A549 (cell line): ENCODE results near the gene C1QTNF1. TPM values are rescaled to one million over a fixed set of nuclear protein-coding genes. Genes with fewer than 3 reads are reported as not detected.

Experiments
- ATAC-seq, 2 experiments: fragments of 200-7000 bp in 1 of 2; fragments of >200 bp in 1 of 2; cut with Nextera tagmentation in 1 of 2; cut with Tn5 transposase in 1 of 2; 3 replicates each; pipeline versions ENCODE4 v1.8.0 to v1.9.1; 2018 to 2020; ENCODE audit warnings: mild to moderate bottlenecking in 1 of 2, moderate library complexity in 1 of 2
- CTCF ChIA-PET: fragments of 300-600 bp; sonication (Branson Sonifier 250); formaldehyde crosslinking; extraction: SDS; loops from one replicate; lab custom pipeline; 2021; ENCODE audit warnings: antibody characterized with exemption, inconsistent platforms; lab: Yijun Ruan, JAX
- POLR2A ChIA-PET: fragments of 350-600 bp; formaldehyde crosslinking; extraction: SDS; loops from one replicate; lab custom pipeline; 2021; ENCODE audit warnings: antibody characterized with exemption, inconsistent platforms; lab: Yijun Ruan, JAX
- DNase-seq, 2 experiments: peaks; one replicate each; pipeline versions ENCODE4 v3.0.0 to v3.0.0-alpha.2; 2011 to 2016; ENCODE audit warnings: low read depth in 1 of 2, low spot score in 1 of 2
- FAIRE-seq: peaks from 2 replicates; lab custom pipeline; 2011; peaks lifted over from hg19 to GRCh38; lab: Jason Lieb, UNC
- H3K27ac ChIP-seq, 2 experiments: fragments of >200 bp; sonication (Bioruptor Twin); formaldehyde crosslinking; 3 replicates each; pipeline ENCODE4 v1.5.1; 2016 to 2017
- H3K4me1 ChIP-seq: fragments of >200 bp; sonication (Bioruptor Twin); formaldehyde crosslinking; 3 replicates; pipeline ENCODE4 v1.6.1; 2016
- H3K4me2 ChIP-seq: fragments of >200 bp; sonication (Bioruptor Twin); formaldehyde crosslinking; 3 replicates; pipeline ENCODE4 v1.6.1; 2016
- H3K4me3 ChIP-seq: fragments of >200 bp; sonication (Bioruptor Twin); formaldehyde crosslinking; 3 replicates; pipeline ENCODE4 v1.5.1; 2016
- H3K9me3 ChIP-seq: fragments of >200 bp; sonication (Bioruptor Twin); formaldehyde crosslinking; 3 replicates; pipeline ENCODE4 v1.6.1; 2016
- CBX2 ChIP-seq: fragments of 200-600 bp; sonication (generic); IDR thresholded peaks from 2 replicates; pipeline ENCODE4 v1.6.1; 2016; ENCODE audit warnings: low read depth, mild to moderate bottlenecking, borderline replicate concordance
- FOSL2 ChIP-seq, 2 experiments: fragments of 450-650 bp in 1 of 2; fragments of >200 bp in 1 of 2; sonication (Bioruptor Twin) in 1 of 2; formaldehyde crosslinking; IDR thresholded peaks; 2 replicates each; pipeline versions ENCODE4 v1.5.0 to v1.6.1; 2016 to 2020; ENCODE audit warnings: mild to moderate bottlenecking in 1 of 2, moderate library complexity in 1 of 2
- JUNB ChIP-seq: fragments of >200 bp; sonication (Bioruptor Twin); formaldehyde crosslinking; IDR thresholded peaks from 2 replicates; pipeline ENCODE4 v1.6.1; 2016
- NFE2L2 ChIP-seq: fragments of 150-350 bp; conservative IDR thresholded peaks from 2 replicates; pipeline ENCODE4 v1.6.1; 2014; ENCODE audit warnings: low read length
- PHF8 ChIP-seq: fragments of 200-600 bp; sonication (generic); IDR thresholded peaks from 2 replicates; pipeline ENCODE4 v1.6.1; 2016; ENCODE audit warnings: low read depth, mild to moderate bottlenecking, antibody characterized with exemption, moderate library complexity, borderline replicate concordance
- POLR2A ChIP-seq: IDR thresholded peaks from 2 replicates; pipeline ENCODE4 v1.6.1; 2012; ENCODE audit warnings: mild to moderate bottlenecking, low read length
- POLR2AphosphoS2 ChIP-seq: conservative IDR thresholded peaks from 2 replicates; pipeline ENCODE4 v1.6.1; 2012; ENCODE audit warnings: low read length, improper control_type of control experiment, inconsistent platforms
- RAD21 ChIP-seq, 2 experiments: fragments of >200 bp in 1 of 2; sonication (Bioruptor Twin) in 1 of 2; formaldehyde crosslinking in 1 of 2; IDR thresholded peaks in 1 of 2; conservative IDR thresholded peaks in 1 of 2; 2 replicates in 1 of 2; 3 replicates in 1 of 2; pipeline ENCODE4 v1.6.1; 2012 to 2018; ENCODE audit warnings: inconsistent platforms in 1 of 2
- RFX5 ChIP-seq: fragments of 450-650 bp; IDR thresholded peaks from 2 replicates; pipeline ENCODE4 v1.7.1; 2014; ENCODE audit warnings: antibody characterized with exemption, mild to moderate bottlenecking, moderate library complexity
- SMC3 ChIP-seq: fragments of >200 bp; sonication (Bioruptor Twin); formaldehyde crosslinking; IDR thresholded peaks from 3 replicates; pipeline ENCODE4 v1.6.1; 2018; ENCODE audit warnings: inconsistent platforms
- TP53 ChIP-seq: fragments of 250-450 bp; sonication (Bioruptor Pico); IDR thresholded peaks from 2 replicates; pipeline ENCODE4 v1.5.0; 2021; ENCODE audit warnings: mild to moderate bottlenecking, moderate library complexity
- WGBS: methylation state at CpG from one replicate; pipeline ENCODE4 v1.1.6; 2017; ENCODE audit errors: missing lambda C conversion rate; 5-methylcytosine and 5-hydroxymethylcytosine counted together
- polyA plus RNA-seq, 4 experiments: library from polyadenylated mRNA; depleted of rRNA in 3 of 4; stranded (reverse); fragments of >200 nt; fragmentation: RNase III in 1 of 4; extraction: RNeasy Plus Mini Kit Qiagen cat#74134 plus additional on column Dnase treatment in 1 of 4; gene quantifications; 2 replicates in 3 of 4; 3 replicates in 1 of 4; pipeline ENCODE4 v1.2.3, GENCODE V29; 2011 to 2017
- TF ChIP-seq, protein P1 (sequence below): fragments of 150-350 bp; IDR thresholded peaks from 2 replicates; pipeline ENCODE4 v1.6.1; 2014; ENCODE audit warnings: low read depth, mild to moderate bottlenecking, low read length
- TF ChIP-seq, protein P2 (sequence below): fragments of >200 bp; sonication (Bioruptor Twin); formaldehyde crosslinking; IDR thresholded peaks from 3 replicates; pipeline ENCODE4 v1.5.1; 2016
- TF ChIP-seq, protein P3 (sequence below): IDR thresholded peaks from 2 replicates; pipeline ENCODE4 v1.6.1; 2012; ENCODE audit warnings: low read depth, borderline replicate concordance

Gene C1QTNF1
- polyA plus RNA-seq, 2 of the 4 experiments (the other 2 are of a cell fraction) = 10.2 to 26.1 TPM

DNA sequence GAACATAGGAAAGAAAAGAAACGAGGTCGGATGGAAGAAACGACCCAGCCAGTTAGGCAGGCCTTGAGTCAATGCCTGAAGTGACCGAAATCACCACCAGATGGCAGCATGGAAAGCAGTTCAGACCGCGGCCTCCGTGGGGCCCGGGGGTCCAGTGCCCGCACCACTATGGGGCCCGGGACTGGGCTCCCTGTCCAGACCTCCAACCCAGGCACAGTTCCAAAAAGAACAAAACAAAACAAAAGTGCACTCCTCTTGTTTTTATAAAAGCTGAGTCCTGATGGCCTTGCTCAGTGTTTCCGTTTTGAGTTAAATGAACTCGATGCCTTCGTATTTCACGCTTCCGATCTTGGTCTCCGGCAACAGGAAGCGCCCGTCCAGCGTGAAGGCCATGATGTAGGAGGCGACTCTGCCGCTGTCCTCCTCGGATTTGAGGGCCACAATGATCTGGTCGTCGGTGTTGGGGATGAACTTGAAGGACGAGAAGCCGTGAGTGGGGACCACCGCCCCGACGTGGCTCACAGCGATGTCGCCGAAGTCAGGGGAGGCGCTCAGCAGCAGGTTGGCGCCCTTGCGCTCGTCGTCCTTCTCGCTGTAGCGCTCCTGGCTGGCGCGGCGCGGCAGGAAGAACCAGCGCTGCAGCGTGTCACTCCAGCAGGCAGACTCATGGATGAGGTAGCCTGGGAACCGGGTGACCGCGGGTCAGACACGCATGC is 30.6 kb upstream of the C1QTNF1 start:
- TF ChIP-seq POLR2AphosphoS2 (no peak), RAD21 (conservative IDR thresholded peaks at IDR 0.05 in 1 of 2, IDR thresholded peaks at IDR 0.05 in 1 of 2) (peak; percentile 49 to 54), SMC3 (peak; percentile 68)
- TF ChIP-seq, protein P1, sequence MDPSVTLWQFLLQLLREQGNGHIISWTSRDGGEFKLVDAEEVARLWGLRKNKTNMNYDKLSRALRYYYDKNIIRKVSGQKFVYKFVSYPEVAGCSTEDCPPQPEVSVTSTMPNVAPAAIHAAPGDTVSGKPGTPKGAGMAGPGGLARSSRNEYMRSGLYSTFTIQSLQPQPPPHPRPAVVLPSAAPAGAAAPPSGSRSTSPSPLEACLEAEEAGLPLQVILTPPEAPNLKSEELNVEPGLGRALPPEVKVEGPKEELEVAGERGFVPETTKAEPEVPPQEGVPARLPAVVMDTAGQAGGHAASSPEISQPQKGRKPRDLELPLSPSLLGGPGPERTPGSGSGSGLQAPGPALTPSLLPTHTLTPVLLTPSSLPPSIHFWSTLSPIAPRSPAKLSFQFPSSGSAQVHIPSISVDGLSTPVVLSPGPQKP = no peak
- TF ChIP-seq, protein P2, sequence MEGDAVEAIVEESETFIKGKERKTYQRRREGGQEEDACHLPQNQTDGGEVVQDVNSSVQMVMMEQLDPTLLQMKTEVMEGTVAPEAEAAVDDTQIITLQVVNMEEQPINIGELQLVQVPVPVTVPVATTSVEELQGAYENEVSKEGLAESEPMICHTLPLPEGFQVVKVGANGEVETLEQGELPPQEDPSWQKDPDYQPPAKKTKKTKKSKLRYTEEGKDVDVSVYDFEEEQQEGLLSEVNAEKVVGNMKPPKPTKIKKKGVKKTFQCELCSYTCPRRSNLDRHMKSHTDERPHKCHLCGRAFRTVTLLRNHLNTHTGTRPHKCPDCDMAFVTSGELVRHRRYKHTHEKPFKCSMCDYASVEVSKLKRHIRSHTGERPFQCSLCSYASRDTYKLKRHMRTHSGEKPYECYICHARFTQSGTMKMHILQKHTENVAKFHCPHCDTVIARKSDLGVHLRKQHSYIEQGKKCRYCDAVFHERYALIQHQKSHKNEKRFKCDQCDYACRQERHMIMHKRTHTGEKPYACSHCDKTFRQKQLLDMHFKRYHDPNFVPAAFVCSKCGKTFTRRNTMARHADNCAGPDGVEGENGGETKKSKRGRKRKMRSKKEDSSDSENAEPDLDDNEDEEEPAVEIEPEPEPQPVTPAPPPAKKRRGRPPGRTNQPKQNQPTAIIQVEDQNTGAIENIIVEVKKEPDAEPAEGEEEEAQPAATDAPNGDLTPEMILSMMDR = peak; percentile 89
- DNase-seq = peak; percentile 69 to 78
- FAIRE-seq = no peak
- no peak overlapping the region for H3K4me2 ChIP-seq
- no peaks in the 10 kb centered on the region; the same call in 2 of the 3 replicates for H3K4me1 ChIP-seq
- ChIA-PET CTCF (interaction anchor here (0.7 to 8.6 kb wide), 37 partner anchors 11 to 399 kb away, joined by 3 to 63 read pairs (median 5); partner anchors contain the start of genes CANT1 and LGALS3BP), POLR2A (no interaction called here)
- no peak overlapping the region for H3K4me3 ChIP-seq
- H3K9me3 ChIP-seq = no peaks in the 10 kb centered on the region
- ATAC-seq = peak; percentile 64 to 87; a peak in 4 of 6 replicates
- 71% methylated on average over 49 of the region's 49 CpGs for WGBS
- no peak overlapping the region for H3K27ac ChIP-seq

DNA sequence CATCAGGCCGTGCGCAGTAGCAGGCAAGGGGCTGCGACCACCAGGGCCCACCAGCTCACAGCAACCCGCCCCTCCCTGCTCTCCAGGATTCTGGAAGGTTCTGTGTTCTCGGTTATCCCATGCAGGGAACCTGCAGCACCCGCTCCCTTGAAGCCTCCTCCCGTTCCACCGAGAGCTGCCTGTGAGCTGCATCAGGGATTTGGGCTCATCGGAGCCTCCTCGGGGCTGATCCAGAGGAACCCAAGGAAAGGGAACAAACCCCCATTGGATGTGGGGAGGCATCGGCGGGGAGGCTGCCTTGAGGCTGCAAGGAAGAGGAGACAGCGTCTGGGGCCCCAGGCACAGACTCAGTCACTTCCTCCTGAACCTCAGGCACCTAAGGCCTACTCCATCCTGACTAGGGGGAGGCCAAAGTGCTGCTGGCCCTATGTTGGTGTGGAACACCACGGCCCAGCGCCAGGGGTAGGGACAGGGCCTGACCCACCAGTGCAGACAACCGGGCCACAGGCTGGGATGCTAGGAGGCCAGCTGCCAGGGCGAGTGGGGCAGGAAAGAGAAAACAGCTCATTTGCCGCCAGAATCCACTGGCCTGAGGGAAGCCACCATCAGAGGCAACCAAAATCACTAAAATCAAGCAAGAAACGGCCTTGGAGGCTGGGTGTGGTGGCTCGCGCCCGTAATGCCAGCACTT is 29.8 kb upstream of the C1QTNF1 start:
- no peaks in the 10 kb centered on the region for H3K9me3 ChIP-seq
- no peak overlapping the region for H3K4me2 ChIP-seq
- H3K27ac ChIP-seq = no peak overlapping the region
- FAIRE-seq = no peak
- 92% methylated on average over 22 of the region's 22 CpGs for WGBS
- TF ChIP-seq, protein P3, sequence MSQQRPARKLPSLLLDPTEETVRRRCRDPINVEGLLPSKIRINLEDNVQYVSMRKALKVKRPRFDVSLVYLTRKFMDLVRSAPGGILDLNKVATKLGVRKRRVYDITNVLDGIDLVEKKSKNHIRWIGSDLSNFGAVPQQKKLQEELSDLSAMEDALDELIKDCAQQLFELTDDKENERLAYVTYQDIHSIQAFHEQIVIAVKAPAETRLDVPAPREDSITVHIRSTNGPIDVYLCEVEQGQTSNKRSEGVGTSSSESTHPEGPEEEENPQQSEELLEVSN = no peak
- TF ChIP-seq PHF8 = no peak
- no peak for TF ChIP-seq POLR2A
- TF ChIP-seq NFE2L2 = no peak
- TF ChIP-seq CBX2 = no peak
- no peak overlapping the region for H3K4me3 ChIP-seq
- peak in 1 of 2 experiments; percentile 6; a peak in 2 of 6 replicates for ATAC-seq
- no peak for DNase-seq
- CTCF ChIA-PET = interaction anchor here (0.7 to 8.6 kb wide), 35 partner anchors 10 to 394 kb away, joined by 3 to 63 read pairs (median 5); partner anchors contain the start of genes CANT1 and LGALS3BP
- no peaks in the 10 kb centered on the region; the same call in 2 of the 3 replicates for H3K4me1 ChIP-seq
- POLR2A ChIA-PET = no interaction called here

DNA sequence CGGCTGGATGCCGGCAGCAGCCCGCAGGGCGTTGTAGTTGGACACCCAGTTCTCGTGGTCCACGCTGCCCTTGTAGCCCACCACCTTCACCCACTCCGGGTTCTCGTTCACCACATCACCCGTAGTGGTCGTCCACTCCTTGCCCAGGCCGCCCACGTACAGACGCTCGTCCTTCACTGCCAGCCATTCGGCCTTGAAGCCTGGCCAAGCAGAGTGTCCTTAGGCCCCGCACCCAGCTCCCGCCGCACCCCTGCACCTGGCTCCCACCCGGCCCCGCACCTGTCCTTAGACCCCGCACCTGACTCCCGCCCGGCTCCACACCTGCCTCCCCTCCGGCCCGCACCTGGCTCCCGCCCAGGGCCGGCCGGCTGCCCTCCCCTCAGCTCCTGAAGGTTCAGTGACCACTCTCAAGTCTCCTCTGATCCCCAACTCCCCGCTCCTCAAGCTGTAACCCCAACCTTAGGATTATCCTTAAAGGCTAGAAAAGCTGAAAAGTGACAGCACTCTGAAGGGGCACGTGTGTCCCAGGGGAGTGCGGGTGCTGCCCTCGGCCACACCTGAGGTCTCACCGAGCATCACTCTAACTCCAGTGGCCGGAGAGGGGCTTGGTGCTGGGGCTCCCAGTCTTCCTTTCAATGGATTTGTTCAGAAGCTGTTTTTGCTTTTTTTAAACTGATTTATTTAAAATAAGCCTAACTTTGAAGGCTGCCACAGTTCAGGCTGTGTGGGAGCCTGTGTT is 28.8 kb upstream of the C1QTNF1 start:
- Histone ChIP-seq H3K9me3 (no peaks in the 10 kb centered on the region), H3K4me1 (no peaks in the 10 kb centered on the region; the same call in 2 of the 3 replicates), H3K4me2 (no peak overlapping the region), H3K4me3 (no peak overlapping the region), H3K27ac (no peak overlapping the region)
- ChIA-PET CTCF (interaction anchor here (0.6 to 8.6 kb wide), 19 partner anchors 9 to 399 kb away, joined by 3 to 63 read pairs (median 5); partner anchors contain the start of gene LGALS3BP), POLR2A (no interaction called here)
- ATAC-seq = no peak
- WGBS = 95% methylated on average over 33 of the region's 34 CpGs
- FAIRE-seq = no peak
- TF ChIP-seq TP53 (CRISPR knock-in tag) (no peak), POLR2AphosphoS2 (no peak), POLR2A (no peak), FOSL2 (IDR thresholded peaks at IDR 0.05) (no peak), FOSL2 (CRISPR knock-in tag; IDR thresholded peaks at IDR 0.05) (no peak), RFX5 (no peak), JUNB (no peak)
- DNase-seq = no peak
